ENCODE results near the gene GABRR2. TPM values are rescaled to one million over a fixed set of nuclear protein-coding genes. Genes with fewer than 3 reads are reported as not detected.

Gene GABRR2
- total RNA-seq, 1 donor from 2014 or later: 0.12 TPM

- TF ChIP-seq, protein P1, sequence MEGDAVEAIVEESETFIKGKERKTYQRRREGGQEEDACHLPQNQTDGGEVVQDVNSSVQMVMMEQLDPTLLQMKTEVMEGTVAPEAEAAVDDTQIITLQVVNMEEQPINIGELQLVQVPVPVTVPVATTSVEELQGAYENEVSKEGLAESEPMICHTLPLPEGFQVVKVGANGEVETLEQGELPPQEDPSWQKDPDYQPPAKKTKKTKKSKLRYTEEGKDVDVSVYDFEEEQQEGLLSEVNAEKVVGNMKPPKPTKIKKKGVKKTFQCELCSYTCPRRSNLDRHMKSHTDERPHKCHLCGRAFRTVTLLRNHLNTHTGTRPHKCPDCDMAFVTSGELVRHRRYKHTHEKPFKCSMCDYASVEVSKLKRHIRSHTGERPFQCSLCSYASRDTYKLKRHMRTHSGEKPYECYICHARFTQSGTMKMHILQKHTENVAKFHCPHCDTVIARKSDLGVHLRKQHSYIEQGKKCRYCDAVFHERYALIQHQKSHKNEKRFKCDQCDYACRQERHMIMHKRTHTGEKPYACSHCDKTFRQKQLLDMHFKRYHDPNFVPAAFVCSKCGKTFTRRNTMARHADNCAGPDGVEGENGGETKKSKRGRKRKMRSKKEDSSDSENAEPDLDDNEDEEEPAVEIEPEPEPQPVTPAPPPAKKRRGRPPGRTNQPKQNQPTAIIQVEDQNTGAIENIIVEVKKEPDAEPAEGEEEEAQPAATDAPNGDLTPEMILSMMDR (conservative IDR thresholded peaks at IDR 0.05; ENCODE audit: low read depth, low read length): no peak
- no peak overlapping the region for H3K4me3 ChIP-seq (ENCODE audit: low read depth, low read length)
- no peak for DNase-seq (ENCODE audit: low read depth)
These were observed 12.2 kb downstream of the GABRR2 start for GRCh38 chr6:89302936-89303335.

DNA sequence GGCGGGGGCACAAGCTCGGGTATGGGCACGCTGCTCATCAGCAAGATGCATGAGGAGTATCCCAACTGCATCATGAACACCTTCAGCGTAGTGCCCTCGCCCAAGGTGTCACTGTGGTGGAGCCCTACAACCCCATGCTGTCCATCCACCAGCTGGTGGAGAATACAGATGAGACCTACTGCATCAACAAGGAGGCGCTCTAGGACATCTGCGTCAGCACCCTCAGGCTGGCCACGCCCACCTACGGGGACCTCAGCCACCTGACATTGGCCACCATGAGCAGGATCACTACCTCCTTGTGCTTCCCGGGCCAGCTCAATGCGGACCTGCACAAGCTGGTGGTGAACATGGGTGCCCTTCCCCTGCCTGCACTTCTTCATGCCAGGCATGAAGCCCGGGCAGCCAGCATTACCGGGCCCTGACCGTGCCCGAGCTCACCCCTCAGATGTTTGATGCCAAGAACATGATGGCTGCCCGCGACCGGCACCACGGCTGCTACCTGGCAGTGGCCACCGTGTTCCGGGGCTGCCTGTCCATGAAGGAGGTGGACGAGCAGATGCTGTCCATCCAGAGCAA lies 12.8 kb downstream of the GABRR2 start:
- TF ChIP-seq, protein P1 (conservative IDR thresholded peaks at IDR 0.05; ENCODE audit: low read depth, low read length): no peak
- no peak for DNase-seq (ENCODE audit: low read depth)
- no peak overlapping the region for H3K4me3 ChIP-seq (ENCODE audit: low read depth, low read length)

DNA sequence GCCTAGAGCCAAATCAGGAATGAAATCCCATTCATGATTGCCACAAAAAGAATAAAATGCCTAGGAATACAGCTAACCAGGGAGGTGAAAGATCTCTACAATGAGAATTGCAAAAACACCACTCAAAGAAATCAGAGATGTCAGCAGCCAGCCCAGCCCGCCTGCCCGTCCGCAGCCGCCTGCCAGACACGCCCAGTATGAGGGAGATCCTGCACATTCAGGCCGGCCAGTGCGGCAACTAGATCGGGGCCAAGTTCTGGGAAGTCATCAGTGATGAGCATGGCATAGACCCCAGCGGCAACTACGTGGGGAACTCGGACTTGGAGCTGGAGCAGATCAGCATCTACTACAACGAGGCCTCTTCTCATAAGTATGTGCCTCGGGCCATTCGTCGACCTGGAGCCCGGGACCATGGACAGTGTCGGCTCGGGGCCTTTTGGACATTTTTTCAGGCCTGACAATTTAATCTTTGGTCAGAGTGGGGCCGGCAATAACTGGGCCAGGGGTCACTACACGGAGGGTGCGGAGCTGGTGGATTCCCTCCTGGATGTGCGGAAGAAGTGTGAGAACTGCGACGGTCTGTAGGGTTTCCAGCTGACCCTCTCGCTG lies 13.4 kb downstream of the GABRR2 start:
- DNase-seq (ENCODE audit: low read depth): no peak
- TF ChIP-seq, protein P1 (conservative IDR thresholded peaks at IDR 0.05; ENCODE audit: low read depth, low read length): no peak
- H3K4me3 ChIP-seq (ENCODE audit: low read depth, low read length): no peak overlapping the region

- H3K4me3 ChIP-seq (ENCODE audit: low read depth, low read length): no peak overlapping the region
- TF ChIP-seq, protein P1 (conservative IDR thresholded peaks at IDR 0.05; ENCODE audit: low read depth, low read length): peak; percentile 47
- no peak for DNase-seq (ENCODE audit: low read depth)
These were observed 15.6 kb downstream of the GABRR2 start for GRCh38 chr6:89299466-89299850.

GRCh38 chr6:89298680-89299465 lies 16.2 kb downstream of the GABRR2 start:
- no peak overlapping the region for H3K4me3 ChIP-seq (ENCODE audit: low read depth, low read length)
- DNase-seq (ENCODE audit: low read depth): no peak
- TF ChIP-seq, protein P1 (conservative IDR thresholded peaks at IDR 0.05; ENCODE audit: low read depth, low read length): no peak

- DNase-seq (ENCODE audit: low read depth): peak; percentile 95
- H3K4me3 ChIP-seq (ENCODE audit: low read depth, low read length): peak overlapping the region; percentile 42
- TF ChIP-seq, protein P1 (conservative IDR thresholded peaks at IDR 0.05; ENCODE audit: low read depth, low read length): no peak
These were observed 17.3 kb downstream of the GABRR2 start for GRCh38 chr6:89297695-89298351.
